NCI-H1092 treated with DMSO at 0.1 percent for 48 hours (cell line): ENCODE measurements around the gene SLC35E2B.
A peak's percentile ranks its signal among the peaks of the same experiment; 100 is the strongest.
"Not testable (repeated sequence)": the region's sequence is repeated elsewhere in the genome, so short reads cannot be mapped to it uniquely, and the experiment has no call there.

Experiments
- DNase-seq: peaks from one replicate; lab custom pipeline; 2025; lab: John Stamatoyannopoulos, UW

The SLC35E2B gene

GRCh38 chr1:1703796-1704195, 11.2 kb upstream of the SLC35E2B start:
- no peak for DNase-seq

DNA sequence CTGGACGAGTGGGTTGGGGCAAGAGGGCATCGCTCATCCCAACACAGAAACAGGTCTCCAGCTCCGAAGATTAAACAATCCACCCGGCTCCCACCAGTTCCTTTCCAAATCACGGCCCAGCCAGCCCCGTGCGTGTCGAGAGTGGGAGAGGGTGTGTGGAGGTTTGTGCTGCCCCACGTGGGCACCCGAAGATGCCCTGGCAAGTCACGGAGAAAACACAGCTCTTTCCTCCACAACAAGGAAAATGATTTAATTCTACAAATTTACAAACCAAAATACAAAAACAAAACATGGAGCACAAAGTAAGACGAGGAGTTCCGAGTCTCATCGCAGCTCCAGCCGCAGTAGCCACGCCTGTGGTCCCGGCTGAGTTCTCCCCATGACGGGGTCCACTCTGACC, 9.9 kb upstream of the SLC35E2B start:
- DNase-seq: not testable (repeated sequence)

DNA sequence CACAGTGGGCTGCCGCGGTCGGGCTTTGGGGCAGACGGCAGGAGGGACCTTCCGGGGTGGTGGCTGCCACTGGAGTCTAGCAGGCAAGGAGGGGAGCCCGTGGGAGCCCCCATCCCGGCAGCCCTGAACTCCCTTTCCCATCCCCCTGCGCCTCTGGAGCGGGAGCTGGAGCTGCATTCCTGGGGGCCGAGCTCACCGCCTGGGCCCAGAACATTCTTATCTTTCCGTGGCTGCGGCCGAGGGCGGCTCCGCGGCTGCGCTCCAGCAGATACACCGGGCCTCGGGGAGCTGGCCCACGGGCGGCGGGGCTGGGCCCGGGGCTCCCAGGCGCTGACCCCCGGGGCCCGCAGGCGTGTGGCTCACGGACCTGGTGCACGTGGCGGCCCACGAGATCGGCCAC, 8.0 kb upstream of the SLC35E2B start:
- DNase-seq: not testable (repeated sequence)

DNA sequence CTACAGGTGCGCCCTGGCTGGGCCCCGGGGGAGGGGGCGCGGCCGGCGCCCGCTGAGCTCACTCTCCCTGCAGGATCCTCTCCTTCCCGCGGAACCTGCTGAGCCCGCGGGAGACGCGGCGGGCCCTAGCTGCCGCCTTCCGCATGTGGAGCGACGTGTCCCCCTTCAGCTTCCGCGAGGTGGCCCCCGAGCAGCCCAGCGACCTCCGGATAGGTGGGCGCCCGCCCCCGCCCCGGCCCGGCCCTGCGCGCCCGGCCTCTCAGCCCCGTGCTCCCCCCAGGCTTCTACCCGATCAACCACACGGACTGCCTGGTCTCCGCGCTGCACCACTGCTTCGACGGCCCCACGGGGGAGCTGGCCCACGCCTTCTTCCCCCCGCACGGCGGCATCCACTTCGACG, 7.5 kb upstream of the SLC35E2B start:
- not testable (repeated sequence) for DNase-seq

DNA sequence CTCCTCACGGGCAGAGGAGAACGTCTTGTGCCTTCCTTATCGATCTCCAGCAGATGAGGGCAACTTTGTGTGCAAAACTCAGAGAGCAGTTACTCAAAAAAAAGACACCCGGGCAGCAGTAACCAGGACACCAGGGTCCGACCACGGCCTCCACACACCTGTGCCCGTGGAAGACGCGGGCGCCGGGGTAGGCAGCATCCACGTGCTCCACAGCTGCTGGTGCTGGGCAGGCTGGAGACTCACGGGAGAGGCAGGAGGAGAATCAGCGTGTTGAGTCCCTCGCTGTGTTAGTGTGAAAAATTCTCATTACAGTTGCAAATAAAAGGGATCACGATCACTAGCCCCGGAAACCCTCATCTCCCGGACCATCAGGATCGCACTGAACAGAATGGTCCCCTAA, 6.5 kb upstream of the SLC35E2B start:
- not testable (repeated sequence) for DNase-seq

- DNase-seq: not testable (repeated sequence)
Observed at GRCh38 chr1:1697358-1698183, 5.0 kb upstream of the SLC35E2B start.

GRCh38 chr1:1696431-1697357, 4.1 kb upstream of the SLC35E2B start:
- DNase-seq: not testable (repeated sequence)

DNA sequence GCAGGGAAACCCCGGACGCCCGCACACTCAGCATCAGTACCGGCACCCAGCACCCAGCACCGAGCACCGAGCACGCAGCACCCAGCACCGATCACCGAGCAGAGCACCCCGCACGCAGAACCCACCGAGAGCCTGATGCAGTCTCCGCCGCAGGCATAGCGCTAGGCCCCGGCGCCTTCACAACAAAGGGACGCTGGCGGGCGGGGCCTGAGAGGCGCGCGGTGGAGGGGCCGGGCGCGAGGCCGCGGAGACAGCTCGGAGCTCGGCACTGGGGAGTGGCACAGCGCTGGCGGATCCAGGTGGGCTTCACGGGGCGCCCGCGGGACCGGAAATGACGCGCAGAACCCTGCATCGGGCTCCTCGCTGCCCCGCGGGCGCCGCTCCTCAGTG, 276 bp downstream of the SLC35E2B start:
- peak; percentile 28 for DNase-seq

DNA sequence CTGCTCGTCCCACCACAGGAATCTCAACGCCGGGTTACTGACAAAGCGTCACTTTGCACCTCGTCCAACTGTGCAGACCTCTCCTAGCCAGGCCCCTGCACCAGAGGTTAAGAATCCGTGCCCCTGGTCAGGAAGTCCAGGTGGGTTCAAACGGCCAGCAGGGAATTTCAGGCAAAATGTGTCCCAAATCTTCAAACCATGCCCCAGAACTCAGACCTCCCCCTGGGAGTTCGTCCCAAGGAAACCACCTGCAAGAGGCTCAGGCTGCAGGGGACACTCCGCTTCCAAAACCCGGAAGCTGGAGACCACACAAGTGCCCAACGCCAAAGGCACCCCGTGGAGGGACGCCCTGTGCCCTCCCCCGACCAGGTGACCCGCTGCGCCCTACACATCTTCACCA, 1.2 kb downstream of the SLC35E2B start:
- not testable (repeated sequence) for DNase-seq

GRCh38 chr1:1689526-1689925, 3.1 kb downstream of the SLC35E2B start:
- DNase-seq: not testable (repeated sequence)

DNA sequence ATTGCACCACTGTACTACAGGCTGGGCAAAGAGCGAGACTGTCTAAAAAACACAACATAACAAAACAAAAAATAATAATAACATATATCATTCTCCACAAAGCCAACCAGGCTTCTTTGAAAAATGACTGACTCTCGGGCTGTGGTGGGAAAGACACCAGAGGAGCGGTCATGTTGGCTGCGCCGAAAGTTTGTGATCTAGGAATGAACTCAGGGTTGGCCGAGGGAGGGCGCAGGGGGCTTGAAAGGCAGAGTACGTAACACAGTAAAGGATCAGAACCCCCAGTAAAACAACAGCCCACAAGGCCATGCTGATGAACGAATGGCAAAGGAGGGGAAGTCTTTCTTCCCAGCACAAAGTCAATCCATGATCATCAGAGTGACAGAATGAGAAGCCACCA, 4.7 kb downstream of the SLC35E2B start:
- DNase-seq: no peak

- no peak for DNase-seq
Observed at GRCh38 chr1:1684031-1684681, 8.4 kb downstream of the SLC35E2B start.

DNA sequence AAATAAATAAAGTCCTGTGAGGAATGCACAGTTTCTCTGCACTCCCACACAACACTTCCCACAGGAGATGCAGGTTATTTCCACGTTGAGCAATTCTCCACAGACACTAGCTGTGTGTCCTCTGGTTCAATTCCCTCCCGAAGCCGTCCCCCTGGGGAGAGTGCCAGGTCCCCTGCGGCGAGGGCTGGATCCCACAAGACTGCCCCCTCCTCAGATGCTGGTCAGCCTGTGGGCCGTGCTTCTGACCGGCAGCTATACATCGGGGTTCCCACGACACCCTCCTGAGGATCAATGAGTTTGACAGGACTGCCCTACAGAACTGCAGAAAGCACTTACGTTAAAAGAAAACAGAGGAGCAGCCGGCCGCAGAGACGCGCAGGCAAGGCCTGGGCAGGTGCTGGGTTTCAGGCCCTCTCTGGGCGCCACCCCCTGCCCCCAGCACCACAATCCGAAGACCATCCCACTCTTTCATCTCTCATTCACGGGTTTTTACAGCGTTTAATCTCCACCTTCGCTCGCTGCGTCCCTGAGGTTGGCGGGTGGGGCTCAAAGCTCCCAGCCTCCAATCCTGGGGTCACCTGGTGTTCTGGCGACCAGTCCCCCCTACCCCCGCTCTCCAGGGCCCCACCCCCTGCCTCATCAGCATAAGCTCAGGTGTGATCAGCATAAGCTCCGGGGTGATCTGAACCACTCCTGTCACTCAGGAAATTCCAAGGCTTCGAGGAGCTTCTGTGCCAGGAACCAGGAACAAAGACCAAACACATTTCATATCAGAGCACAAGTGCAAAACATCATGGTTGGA, 9.3 kb downstream of the SLC35E2B start:
- DNase-seq: no peak

DNA sequence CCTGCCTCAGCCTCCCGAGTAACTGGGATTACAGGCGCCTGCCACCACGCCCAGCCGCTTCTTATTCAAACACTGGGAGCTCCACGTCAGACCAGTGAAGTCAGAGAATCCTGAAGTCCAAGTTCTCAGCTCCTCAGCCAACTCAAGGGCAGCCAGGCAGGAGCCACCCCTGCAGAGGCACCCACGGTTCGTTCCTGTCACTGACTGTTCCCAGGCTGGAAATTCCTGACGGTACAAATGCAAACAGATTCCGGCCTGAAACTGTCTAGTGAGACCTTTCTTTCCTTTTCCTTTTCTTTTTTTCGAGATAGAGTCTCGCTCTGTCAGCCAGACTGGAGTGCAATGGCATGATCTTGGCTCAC, 11.7 kb downstream of the SLC35E2B start:
- no peak for DNase-seq

- no peak for DNase-seq
Observed at GRCh38 chr1:1680031-1680911, 12.3 kb downstream of the SLC35E2B start.

- DNase-seq: no peak
Observed at GRCh38 chr1:1678581-1679380, 13.8 kb downstream of the SLC35E2B start.

DNA sequence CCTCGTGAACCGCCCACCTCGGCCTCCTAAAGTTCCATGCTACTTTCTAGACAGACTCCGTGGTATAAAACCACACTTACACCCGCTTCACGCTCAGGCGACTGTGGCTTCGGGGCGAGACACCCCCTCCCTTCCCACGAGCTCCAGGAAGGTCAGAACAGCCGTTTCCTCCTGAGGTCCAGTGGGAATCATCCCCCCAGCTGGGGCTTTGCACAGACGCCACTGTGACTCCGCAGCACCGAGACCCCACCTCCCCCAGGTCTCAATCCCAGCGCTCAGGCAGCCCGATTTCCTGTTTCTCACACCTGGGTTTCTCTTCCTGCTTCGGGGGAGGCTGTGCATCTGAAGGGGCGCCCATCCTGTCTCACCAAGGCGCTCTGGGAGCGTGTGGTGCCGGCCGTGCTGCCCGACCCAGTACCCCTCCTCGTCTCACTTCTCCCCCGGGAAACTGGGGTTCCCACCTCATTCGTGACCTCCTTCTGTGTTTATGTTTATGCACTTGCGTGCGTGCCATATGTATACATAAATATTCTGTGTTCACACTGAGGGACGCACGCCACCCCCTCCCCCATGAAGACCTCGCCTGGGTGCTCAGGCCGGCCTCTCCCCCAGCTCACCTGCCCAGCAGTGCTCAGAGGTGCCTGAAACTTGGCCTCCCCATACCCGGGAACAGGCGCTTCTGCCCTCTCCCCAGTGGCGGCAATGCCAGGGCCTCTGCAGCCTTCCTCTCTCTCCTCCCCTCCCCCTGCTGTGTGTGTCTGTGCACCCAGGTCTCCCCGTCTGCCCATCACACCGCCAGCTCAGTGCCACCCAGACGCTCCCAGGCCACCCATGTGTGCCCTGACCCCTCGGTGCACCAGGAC, 14.6 kb downstream of the SLC35E2B start:
- no peak for DNase-seq

GRCh38 chr1:1676087-1676486, 16.5 kb downstream of the SLC35E2B start:
- DNase-seq: not testable (repeated sequence)

DNA sequence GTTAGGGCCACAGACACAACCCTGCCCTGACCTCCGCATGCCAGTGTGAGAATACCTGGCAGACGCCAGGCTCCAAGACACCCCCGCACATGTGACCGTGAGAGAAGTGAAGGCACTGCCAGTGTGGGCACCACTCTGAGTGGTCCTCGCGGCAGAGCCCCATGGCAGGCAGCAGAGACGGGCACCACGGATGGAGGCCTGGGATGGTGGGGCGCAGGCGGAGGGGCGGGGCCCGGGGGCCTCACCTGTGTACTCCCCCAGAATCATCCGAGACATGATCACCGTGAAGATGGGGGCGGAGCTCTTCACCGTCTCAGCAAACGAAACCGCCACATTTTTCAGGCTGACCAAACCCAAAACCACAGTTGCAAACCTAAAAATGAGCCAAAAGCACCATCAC, 17.4 kb downstream of the SLC35E2B start:
- not testable (repeated sequence) for DNase-seq
